H9 (cell line): ENCODE data around the gene DAPK2. TPM values are rescaled to one million over a fixed set of nuclear protein-coding genes. Genes with fewer than 3 reads are reported as not detected.
A peak's percentile ranks its signal among the peaks of the same experiment; 100 is the strongest.

Experiments used
- DNase-seq: peaks from one replicate; pipeline ENCODE4 v3.0.0-alpha.2; 2017
- H2AFZ ChIP-seq: one replicate; pipeline ENCODE4 v1.6.1; 2013; ENCODE audit warnings: mild to moderate bottlenecking, low read length, control low read depth, moderate library complexity
- H2AK5ac ChIP-seq: 2 replicates; pipeline ENCODE4 v1.6.1; 2013; ENCODE audit warnings: low read length, control low read depth, mixed read lengths; ENCODE audit not compliant: insufficient read length
- H2BK120ac ChIP-seq: one replicate; pipeline ENCODE4 v1.6.1; 2013; ENCODE audit warnings: low read depth, mild to moderate bottlenecking, low read length, control low read depth, inconsistent platforms; ENCODE audit not compliant: poor library complexity, severe bottlenecking
- H2BK12ac ChIP-seq: 2 replicates; pipeline ENCODE4 v1.6.1; 2013; ENCODE audit warnings: low read length, control low read depth, mixed read lengths, low read depth; ENCODE audit not compliant: insufficient read length
- H2BK15ac ChIP-seq: 2 replicates; pipeline ENCODE4 v1.6.1; 2013; ENCODE audit warnings: low read depth, low read length, control low read depth
- H2BK20ac ChIP-seq: one replicate; pipeline ENCODE4 v1.6.1; 2013; ENCODE audit warnings: low read depth, mild to moderate bottlenecking, low read length, control low read depth, inconsistent platforms; ENCODE audit not compliant: poor library complexity, severe bottlenecking
- H2BK5ac ChIP-seq: 2 replicates; pipeline ENCODE4 v1.6.1; 2013; ENCODE audit warnings: low read length, control low read depth, mixed read lengths; ENCODE audit not compliant: insufficient read length
- H3K14ac ChIP-seq: 2 replicates; pipeline ENCODE4 v1.6.1; 2013; ENCODE audit warnings: low read length, control low read depth; ENCODE audit not compliant: insufficient read depth
- H3K18ac ChIP-seq: 2 replicates; pipeline ENCODE4 v1.6.1; 2013; ENCODE audit warnings: low read depth, mild to moderate bottlenecking, mixed read lengths, low read length, control low read depth; ENCODE audit not compliant: insufficient read length
- H3K23ac ChIP-seq: 2 replicates; pipeline ENCODE4 v1.6.1; 2013; ENCODE audit warnings: low read length, control low read depth, mixed read lengths, low read depth; ENCODE audit not compliant: insufficient read length
- H3K23me2 ChIP-seq: 2 replicates; pipeline ENCODE4 v1.6.1; 2013; ENCODE audit warnings: low read depth, mild to moderate bottlenecking, mixed read lengths, low read length, control low read depth; ENCODE audit not compliant: insufficient read length, poor library complexity, severe bottlenecking
- H3K27ac ChIP-seq: 2 replicates; pipeline ENCODE4 v1.5.1; 2013; ENCODE audit warnings: low read length, control low read depth, mixed read lengths, low read depth; ENCODE audit not compliant: insufficient read length
- H3K27me3 ChIP-seq: 2 replicates; pipeline ENCODE4 v1.6.1; 2013; ENCODE audit warnings: low read length, control low read depth, inconsistent platforms; ENCODE audit not compliant: insufficient read depth
- H3K4ac ChIP-seq: 2 replicates; pipeline ENCODE4 v1.6.1; 2013; ENCODE audit warnings: low read depth, mild to moderate bottlenecking, control low read depth, inconsistent platforms, low read length, moderate library complexity
- H3K4me1 ChIP-seq: 2 replicates; pipeline ENCODE4 v1.6.1; 2013; ENCODE audit warnings: low read length, control low read depth, inconsistent platforms; ENCODE audit not compliant: insufficient read depth
- H3K4me2 ChIP-seq: 2 replicates; pipeline ENCODE4 v1.6.1; 2013; ENCODE audit warnings: low read length, control low read depth, mixed read lengths; ENCODE audit not compliant: insufficient read length, insufficient read depth
- H3K56ac ChIP-seq: 2 replicates; pipeline ENCODE4 v1.6.1; 2013; ENCODE audit warnings: low read depth, mild to moderate bottlenecking, mixed read lengths, low read length, control low read depth; ENCODE audit not compliant: insufficient read length
- H3K79me1 ChIP-seq: 2 replicates; pipeline ENCODE4 v1.6.1; 2013; ENCODE audit warnings: low read depth, mild to moderate bottlenecking, moderate library complexity, low read length, control low read depth, inconsistent platforms; ENCODE audit not compliant: insufficient read depth, poor library complexity, severe bottlenecking
- H3K79me2 ChIP-seq: 2 replicates; pipeline ENCODE4 v1.6.1; 2013; ENCODE audit warnings: low read length, control low read depth, inconsistent platforms; ENCODE audit not compliant: insufficient read depth
- H3K9ac ChIP-seq: 2 replicates; pipeline ENCODE4 v1.6.1; 2013; ENCODE audit warnings: low read length, control low read depth, mixed read lengths; ENCODE audit not compliant: insufficient read length; ENCODE audit errors: extremely low read depth
- H3K9me3 ChIP-seq: one replicate; pipeline ENCODE4 v1.6.1; 2013; ENCODE audit warnings: low read depth, low read length, inconsistent platforms; ENCODE audit not compliant: control insufficient read depth
- H3T11ph ChIP-seq: one replicate; pipeline ENCODE4 v1.6.1; 2013; ENCODE audit warnings: mild to moderate bottlenecking, low read length, control low read depth, inconsistent platforms
- H4K20me1 ChIP-seq: one replicate; pipeline ENCODE4 v1.6.1; 2013; ENCODE audit not compliant: control insufficient read depth, insufficient read length, insufficient read depth
- H4K5ac ChIP-seq: 2 replicates; pipeline ENCODE4 v1.6.1; 2013; ENCODE audit warnings: low read depth, mild to moderate bottlenecking, mixed read lengths, low read length, control low read depth; ENCODE audit not compliant: insufficient read length
- H4K8ac ChIP-seq: replicated peaks from 2 replicates; pipeline ENCODE4 v1.6.1; 2013; ENCODE audit warnings: low read length, control low read depth, mixed read lengths, low read depth; ENCODE audit not compliant: insufficient read length
- H4K91ac ChIP-seq: 2 replicates; pipeline ENCODE4 v1.6.1; 2013; ENCODE audit warnings: low read depth, mild to moderate bottlenecking, moderate library complexity, mixed read lengths, low read length, control low read depth; ENCODE audit not compliant: insufficient read length
- H3K27ac Mint-ChIP-seq, 3 experiments: 2 replicates in 2 of 3; 3 replicates in 1 of 3; pipeline ENCODE4 v1.8.0; 2020 to 2021; ENCODE audit warnings: mixed read lengths in 3 of 3, mild to moderate bottlenecking in 1 of 3, moderate library complexity in 1 of 3
- H3K27me3 Mint-ChIP-seq: 2 replicates; pipeline ENCODE4 v1.8.0; 2021; ENCODE audit warnings: low read depth, mild to moderate bottlenecking, moderate library complexity, mixed read lengths
- H3K36me3 Mint-ChIP-seq, 3 experiments: 2 replicates in 2 of 3; 3 replicates in 1 of 3; pipeline ENCODE4 v1.8.0; 2020 to 2021; ENCODE audit warnings: low read depth in 3 of 3, mixed read lengths in 3 of 3; ENCODE audit not compliant: insufficient read depth in 1 of 3
- H3K4me1 Mint-ChIP-seq, 2 experiments: 2 replicates each; pipeline ENCODE4 v1.8.0; 2020; ENCODE audit warnings: mixed read lengths in 2 of 2
- H3K4me3 Mint-ChIP-seq, 2 experiments: 2 replicates in 1 of 2; 3 replicates in 1 of 2; pipeline ENCODE4 v1.8.0; 2020 to 2021; ENCODE audit warnings: mild to moderate bottlenecking in 2 of 2, mixed read lengths in 2 of 2, moderate library complexity in 1 of 2
- H3K9me3 Mint-ChIP-seq, 2 experiments: 2 replicates in 1 of 2; 3 replicates in 1 of 2; pipeline ENCODE4 v1.8.0; 2020; ENCODE audit warnings: mild to moderate bottlenecking in 2 of 2, mixed read lengths in 2 of 2, moderate library complexity in 1 of 2
- WGBS: extraction: QIAGEN DNeasy Blood & Tissue Kit; methylation state at CpG from one replicate; pipeline ENCODE4 v1.1.7; 2013; ENCODE audit warnings: missing lambda C conversion rate, low lambda C conversion rate, mixed read lengths; ENCODE audit not compliant: insufficient read length; ENCODE audit errors: extremely low coverage; 5-methylcytosine and 5-hydroxymethylcytosine counted together
- long read RNA-seq: library from polyadenylated mRNA; unstranded; transcript quantifications from one replicate; pipeline ENCODE4 v2.0.0, GENCODE V29; 2020
- total RNA-seq: library from RNA; stranded (reverse); gene quantifications from 2 replicates; pipeline ENCODE4 v1.2.1, GENCODE V29; 2021
- TF ChIP-seq, protein P1 (sequence below): fragments of 200-600 bp; sonication (generic); conservative IDR thresholded peaks from 3 replicates; pipeline ENCODE4 v1.8.0; 2021; ENCODE audit warnings: antibody characterized with exemption, mild to moderate bottlenecking

The DAPK2 gene
- 3.5 and 4.6 TPM in 2 replicates for total RNA-seq
- long read RNA-seq, transcript DAPK2-202 (12 exons, 1,741 nt) = major isoform, 14 of 21 reads
- long read RNA-seq, partial matches to known transcripts = 0 of 21 reads
- long read RNA-seq, other reads (novel, unspliced or antisense) = 7 of 21 reads

DNA sequence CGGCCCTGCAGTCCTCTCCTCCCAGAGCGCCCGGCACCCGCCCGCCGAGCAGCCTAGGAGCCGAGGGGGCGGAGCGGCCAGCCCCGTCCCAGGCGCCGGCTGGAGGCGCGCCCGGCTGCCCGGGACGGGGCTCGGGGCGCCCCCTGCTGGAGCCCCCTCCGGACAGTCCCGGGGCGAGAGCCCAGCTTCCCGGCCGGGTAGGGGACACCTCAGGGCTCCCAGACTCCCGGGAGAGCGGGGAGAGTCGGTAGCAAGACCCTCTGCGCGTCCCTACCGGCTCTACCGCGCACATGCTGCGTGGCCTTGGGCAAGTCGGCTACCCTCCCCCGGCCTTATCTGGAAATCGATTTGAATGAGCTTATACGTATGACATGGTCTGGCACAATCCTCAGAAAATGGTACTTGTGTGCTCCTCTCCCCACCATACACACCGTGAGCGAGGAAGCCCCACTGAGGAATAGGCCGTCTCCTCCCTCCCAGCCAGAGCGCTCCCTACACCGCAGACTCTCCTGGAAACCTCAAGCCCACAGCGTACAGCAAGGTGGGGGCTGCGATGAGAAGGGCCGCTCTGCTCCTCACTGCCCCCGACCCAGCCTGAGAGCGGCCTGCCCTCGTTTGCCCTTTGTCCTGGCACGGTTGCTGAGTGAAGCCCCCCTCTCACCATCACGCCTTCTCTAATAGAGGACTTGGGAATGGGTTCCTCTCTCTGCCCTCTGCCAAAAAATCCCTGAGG is at the start of gene DAPK2:
DAPK2 (minus strand) TSS at position 65 of the 733 bp plus-strand sequence. CDS start 6,224 bp downstream, outside the sequence.
- no peak within 1 kb of the TSS for H3K4ac ChIP-seq
- H3K4me1 ChIP-seq = no peaks in the 10 kb centered on the region
- H2AK5ac ChIP-seq = no peak within 1 kb of the TSS
- no peak within 1 kb of the TSS for H2BK15ac ChIP-seq
- H3K14ac ChIP-seq = peak within 1 kb of the TSS; percentile 54
- no peak within 1 kb of the TSS for H2BK5ac ChIP-seq
- no peak within 1 kb of the TSS for H3K27ac Mint-ChIP-seq
- peaks cover 9 to 19% of the 10 kb centered on the region in 2 experiments for H3K4me1 Mint-ChIP-seq
- peak within 1 kb of the TSS; percentile 11 for H3K18ac ChIP-seq
- H3K4me2 ChIP-seq = peak within 1 kb of the TSS; percentile 83
- H3K9me3 Mint-ChIP-seq = no peaks in the 10 kb centered on the region
- no peak within 1 kb of the TSS for H3K23ac ChIP-seq
- no peak within 1 kb of the TSS for H4K5ac ChIP-seq
- no CpG with 5 or more reads among the region's 50 CpGs for WGBS
- H3K36me3 Mint-ChIP-seq = no peaks in the 10 kb centered on the region; a peak in 2 of 7 replicates
- no peak within 1 kb of the TSS for H2BK120ac ChIP-seq
- H3K56ac ChIP-seq = no peak within 1 kb of the TSS
- H3K27me3 ChIP-seq = peaks cover 5% of the 10 kb centered on the region; the same call in 1 of the 2 replicates
- no peak within 1 kb of the TSS for H4K8ac ChIP-seq
- no peak within 1 kb of the TSS for H2AFZ ChIP-seq
- H3K9me3 ChIP-seq = no peaks in the 10 kb centered on the region
- no peak within 1 kb of the TSS for H3K27ac ChIP-seq
- H4K91ac ChIP-seq = no peak within 1 kb of the TSS
- peak within 1 kb of the TSS; percentile 65 to 83 for H3K4me3 Mint-ChIP-seq
- H3K23me2 ChIP-seq = peaks cover 11% of the 10 kb centered on the region
- H2BK20ac ChIP-seq = no peak within 1 kb of the TSS
- no peaks in the 10 kb centered on the region for H3K79me2 ChIP-seq
- no peak within 1 kb of the TSS for H3T11ph ChIP-seq
- TF ChIP-seq, protein P1, sequence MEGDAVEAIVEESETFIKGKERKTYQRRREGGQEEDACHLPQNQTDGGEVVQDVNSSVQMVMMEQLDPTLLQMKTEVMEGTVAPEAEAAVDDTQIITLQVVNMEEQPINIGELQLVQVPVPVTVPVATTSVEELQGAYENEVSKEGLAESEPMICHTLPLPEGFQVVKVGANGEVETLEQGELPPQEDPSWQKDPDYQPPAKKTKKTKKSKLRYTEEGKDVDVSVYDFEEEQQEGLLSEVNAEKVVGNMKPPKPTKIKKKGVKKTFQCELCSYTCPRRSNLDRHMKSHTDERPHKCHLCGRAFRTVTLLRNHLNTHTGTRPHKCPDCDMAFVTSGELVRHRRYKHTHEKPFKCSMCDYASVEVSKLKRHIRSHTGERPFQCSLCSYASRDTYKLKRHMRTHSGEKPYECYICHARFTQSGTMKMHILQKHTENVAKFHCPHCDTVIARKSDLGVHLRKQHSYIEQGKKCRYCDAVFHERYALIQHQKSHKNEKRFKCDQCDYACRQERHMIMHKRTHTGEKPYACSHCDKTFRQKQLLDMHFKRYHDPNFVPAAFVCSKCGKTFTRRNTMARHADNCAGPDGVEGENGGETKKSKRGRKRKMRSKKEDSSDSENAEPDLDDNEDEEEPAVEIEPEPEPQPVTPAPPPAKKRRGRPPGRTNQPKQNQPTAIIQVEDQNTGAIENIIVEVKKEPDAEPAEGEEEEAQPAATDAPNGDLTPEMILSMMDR = peak; percentile 86
- no peaks in the 10 kb centered on the region for H3K79me1 ChIP-seq
- peak; percentile 77 for DNase-seq
- H3K9ac ChIP-seq = peak within 1 kb of the TSS; percentile 37
- no peaks in the 10 kb centered on the region for H4K20me1 ChIP-seq
- H2BK12ac ChIP-seq = no peak within 1 kb of the TSS
- peaks cover 43% of the 10 kb centered on the region for H3K27me3 Mint-ChIP-seq
